Neuronal stem cell (in vitro differentiated cells): ENCODE data around the gene ROR1.

ENCODE experiments used
- DNase-seq: peaks from one replicate; pipeline ENCODE4 v3.0.0-alpha.2; 2013; ENCODE audit warnings: low spot score
- H2AFZ ChIP-seq: one replicate; pipeline ENCODE4 v1.6.1; 2013; ENCODE audit warnings: mild to moderate bottlenecking, low read length, inconsistent platforms
- H2AK5ac ChIP-seq: 2 replicates; pipeline ENCODE4 v1.6.1; 2013; ENCODE audit warnings: low read depth, mild to moderate bottlenecking, inconsistent platforms, low read length, moderate library complexity, mixed read lengths
- H2BK120ac ChIP-seq: 2 replicates; pipeline ENCODE4 v1.6.1; 2013; ENCODE audit warnings: low read depth, mild to moderate bottlenecking, inconsistent platforms, low read length, moderate library complexity, mixed read lengths
- H2BK12ac ChIP-seq: one replicate; pipeline ENCODE4 v1.6.1; 2013; ENCODE audit warnings: low read length, inconsistent platforms
- H2BK15ac ChIP-seq: 2 replicates; pipeline ENCODE4 v1.6.1; 2013; ENCODE audit warnings: mild to moderate bottlenecking, low read length, inconsistent platforms, mixed read lengths
- H2BK5ac ChIP-seq: one replicate; pipeline ENCODE4 v1.6.1; 2013; ENCODE audit warnings: inconsistent platforms, mild to moderate bottlenecking, low read length, moderate library complexity
- H3K14ac ChIP-seq: one replicate; pipeline ENCODE4 v1.6.1; 2013; ENCODE audit warnings: low read length, inconsistent platforms
- H3K18ac ChIP-seq: 2 replicates; pipeline ENCODE4 v1.6.1; 2013; ENCODE audit warnings: low read length, inconsistent platforms
- H3K23ac ChIP-seq: 2 replicates; pipeline ENCODE4 v1.6.1; 2013; ENCODE audit warnings: low read depth, mild to moderate bottlenecking, mixed read lengths, low read length, inconsistent platforms; ENCODE audit not compliant: poor library complexity
- H3K27ac ChIP-seq: replicated peaks from 3 replicates; pipeline ENCODE4 v1.5.1; 2013; ENCODE audit warnings: low read length, inconsistent platforms
- H3K27me3 ChIP-seq, 3 experiments: 2 replicates each; pipeline ENCODE4 v1.6.1; 2013; ENCODE audit warnings: low read length in 3 of 3, mild to moderate bottlenecking in 2 of 3, inconsistent platforms in 1 of 3, low read depth in 1 of 3, mixed read lengths in 1 of 3, moderate library complexity in 1 of 3; ENCODE audit not compliant: control insufficient read depth in 3 of 3, insufficient read depth in 3 of 3
- H3K36me3 ChIP-seq, 2 donors: replicated peaks in 1 of 2; 2 replicates each; pipeline ENCODE4 v1.6.1; 2013; ENCODE audit warnings: low read length in 2 of 2; ENCODE audit not compliant: control insufficient read depth in 2 of 2, insufficient read depth in 2 of 2
- H3K4ac ChIP-seq: 2 replicates; pipeline ENCODE4 v1.6.1; 2013; ENCODE audit warnings: inconsistent platforms, mild to moderate bottlenecking, low read length, moderate library complexity
- H3K4me1 ChIP-seq, 2 donors: 1 replicate in 1 of 2; 2 replicates in 1 of 2; pipeline ENCODE4 v1.6.1; 2013; ENCODE audit warnings: low read length in 2 of 2, low read depth in 1 of 2; ENCODE audit not compliant: control insufficient read depth in 2 of 2, insufficient read depth in 1 of 2
- H3K4me2 ChIP-seq: one replicate; pipeline ENCODE4 v1.6.1; 2013; ENCODE audit warnings: mild to moderate bottlenecking, low read length, inconsistent platforms; ENCODE audit not compliant: insufficient read depth, poor library complexity, severe bottlenecking
- H3K4me3 ChIP-seq, 2 donors: 2 replicates each; pipeline ENCODE4 v1.5.1; 2013; ENCODE audit warnings: low read length in 2 of 2, mild to moderate bottlenecking in 2 of 2, inconsistent platforms in 1 of 2, moderate library complexity in 1 of 2
- H3K79me1 ChIP-seq: one replicate; pipeline ENCODE4 v1.6.1; 2013; ENCODE audit warnings: low read depth, mild to moderate bottlenecking, inconsistent platforms, low read length, moderate library complexity
- H3K9ac ChIP-seq: one replicate; pipeline ENCODE4 v1.6.1; 2013; ENCODE audit warnings: mild to moderate bottlenecking, low read depth, low read length, inconsistent platforms; ENCODE audit not compliant: poor library complexity
- H3K9me3 ChIP-seq, 2 donors: replicated peaks in 1 of 2; 2 replicates each; pipeline versions ENCODE3 to v1.6.1; 2013; ENCODE audit warnings: low read length in 2 of 2, mild to moderate bottlenecking in 2 of 2, inconsistent platforms in 1 of 2, low read depth in 1 of 2, mixed read lengths in 1 of 2, moderate library complexity in 1 of 2; ENCODE audit not compliant: control insufficient read depth in 2 of 2, insufficient read depth in 1 of 2
- H4K8ac ChIP-seq: one replicate; pipeline ENCODE4 v1.6.1; 2013; ENCODE audit warnings: low read depth, mild to moderate bottlenecking, inconsistent platforms, low read length, moderate library complexity
- H4K91ac ChIP-seq: one replicate; pipeline ENCODE4 v1.6.1; 2013; ENCODE audit warnings: low read length, low read depth, mild to moderate bottlenecking, inconsistent platforms; ENCODE audit not compliant: poor library complexity
- WGBS, 2 donors: extraction: QIAGEN DNeasy Blood & Tissue Kit; methylation state at CpG; one replicate each; pipeline ENCODE4 v1.1.7; 2013; ENCODE audit warnings: missing lambda C conversion rate in 2 of 2, mixed read lengths in 1 of 2; ENCODE audit not compliant: insufficient read length in 2 of 2, insufficient replicate concordance in 1 of 2; ENCODE audit errors: extremely low coverage in 2 of 2; 5-methylcytosine and 5-hydroxymethylcytosine counted together

The ROR1 gene

DNA sequence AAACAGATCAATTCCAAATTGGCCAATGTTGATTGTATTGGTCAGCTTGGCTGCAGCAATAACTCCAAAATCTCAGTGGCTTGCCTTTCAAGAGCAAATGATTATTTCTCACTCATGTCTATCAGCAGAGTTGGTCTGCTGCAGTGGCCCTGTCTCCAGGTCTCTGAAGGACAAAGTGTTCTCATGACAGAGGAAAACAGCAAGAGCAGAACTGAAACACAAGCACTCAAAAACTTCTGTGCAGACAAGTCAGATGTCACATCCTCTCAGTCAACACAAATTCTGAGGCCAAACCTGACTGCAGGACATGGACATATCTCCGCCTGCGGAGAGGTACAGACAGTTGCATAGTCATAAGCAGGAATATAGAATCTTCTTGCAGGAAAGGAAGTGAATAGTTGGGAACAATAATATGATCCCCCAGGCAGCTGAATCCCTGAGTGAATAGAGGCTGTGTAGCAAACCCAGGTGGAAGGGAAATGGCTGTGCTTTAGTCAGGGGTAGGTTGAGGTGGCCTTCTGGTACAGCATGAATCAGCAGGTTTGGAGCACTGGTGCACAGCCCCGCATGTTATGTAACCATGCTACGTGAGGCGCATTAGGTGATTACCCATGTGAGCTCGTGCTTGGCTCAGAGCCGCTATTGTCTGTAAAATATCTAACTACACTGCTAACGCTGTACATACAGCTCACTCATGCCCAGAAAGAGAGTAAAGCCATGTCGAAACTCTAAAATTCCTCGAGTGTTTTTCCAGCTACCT is 412.5 kb downstream of the ROR1 start:
- Histone ChIP-seq H4K8ac (no peak overlapping the region), H3K23ac (no peak overlapping the region), H2BK15ac (no peak overlapping the region), H3K4ac (no peak overlapping the region), H2BK5ac (no peak overlapping the region), H3K4me2 (no peak overlapping the region), H3K36me3 (no peaks in the 10 kb centered on the region), H4K91ac (no peak overlapping the region), H3K4me1 (peaks cover 0 to 2% of the 10 kb centered on the region in 2 donors), H3K27ac (no peak overlapping the region), H3K9ac (no peak overlapping the region), H3K79me1 (no peaks in the 10 kb centered on the region), H2BK120ac (no peak overlapping the region), H3K14ac (no peak overlapping the region), H3K9me3 (no peaks in the 10 kb centered on the region), H2AK5ac (no peak overlapping the region), H2BK12ac (no peak overlapping the region), H3K4me3 (no peak overlapping the region), H3K27me3 (peaks cover 0 to 3% (median 0%) of the 10 kb centered on the region in 3 experiments), H2AFZ (no peak overlapping the region), H3K18ac (no peak overlapping the region)
- DNase-seq, result no peak
- WGBS, 2 donors, result no CpG with 5 or more reads among the region's 10 CpGs

DNA sequence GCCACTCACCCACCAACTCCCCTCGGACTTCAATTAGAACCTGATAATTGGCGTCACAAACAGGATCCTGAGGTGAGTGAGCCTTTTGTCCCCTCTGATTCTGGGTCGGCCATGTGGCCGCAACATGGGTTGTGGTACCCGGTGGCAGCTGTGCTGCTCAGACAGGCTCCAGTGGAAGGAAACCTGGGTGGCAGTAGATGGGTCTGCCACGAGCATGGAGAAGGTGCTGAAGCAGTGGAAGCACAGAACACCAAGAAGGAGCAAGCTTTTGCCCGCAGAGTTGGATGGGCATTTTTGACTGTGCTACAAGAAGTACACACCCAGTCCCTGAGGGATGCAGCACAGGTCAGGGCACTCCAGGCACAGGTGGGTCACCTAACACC is 413.1 kb downstream of the ROR1 start:
- Histone ChIP-seq H3K14ac (no peak overlapping the region), H4K91ac (no peak overlapping the region), H3K9ac (no peak overlapping the region), H3K27ac (no peak overlapping the region), H3K79me1 (no peaks in the 10 kb centered on the region), H2AK5ac (no peak overlapping the region), H3K27me3 (peaks cover 0 to 3% (median 0%) of the 10 kb centered on the region in 3 experiments), H3K4me2 (no peak overlapping the region), H3K18ac (no peak overlapping the region), H2AFZ (no peak overlapping the region), H3K36me3 (no peaks in the 10 kb centered on the region), H2BK120ac (no peak overlapping the region), H4K8ac (no peak overlapping the region), H3K4me3 (no peak overlapping the region), H2BK15ac (no peak overlapping the region), H2BK12ac (no peak overlapping the region), H3K9me3 (no peaks in the 10 kb centered on the region), H3K4ac (no peak overlapping the region), H2BK5ac (no peak overlapping the region), H3K23ac (no peak overlapping the region), H3K4me1 (peaks cover 0 to 2% of the 10 kb centered on the region in 2 donors)
- DNase-seq, result no peak
- WGBS, 2 donors, result no CpG with 5 or more reads among the region's 7 CpGs

DNA sequence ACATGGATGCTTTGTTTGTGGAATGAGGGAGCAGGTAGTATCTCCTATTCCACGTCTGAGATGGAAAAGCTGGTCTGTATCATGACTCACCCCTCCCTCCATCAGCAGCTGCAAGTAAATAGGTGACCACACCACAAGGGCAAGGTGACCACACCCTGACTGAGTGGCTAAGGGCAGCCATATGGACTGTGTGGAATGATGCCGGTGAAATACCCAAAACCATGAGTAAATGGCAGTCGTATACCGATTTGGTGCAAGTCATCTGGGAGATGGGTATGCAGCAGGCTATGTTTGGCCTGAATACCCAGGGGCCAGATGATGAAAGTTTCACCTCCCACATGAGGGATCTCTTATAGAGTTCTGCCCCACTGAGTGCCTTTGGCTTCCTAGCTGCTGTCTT is 413.8 kb downstream of the ROR1 start:
- peaks cover 0 to 3% (median 0%) of the 10 kb centered on the region in 3 experiments for H3K27me3 ChIP-seq
- H3K4ac ChIP-seq, result no peak overlapping the region
- WGBS, 2 donors, result no CpG with 5 or more reads among the region's 4 CpGs
- H4K91ac ChIP-seq, result no peak overlapping the region
- H3K18ac ChIP-seq, result no peak overlapping the region
- H2BK15ac ChIP-seq, result no peak overlapping the region
- H2AK5ac ChIP-seq, result no peak overlapping the region
- H3K23ac ChIP-seq, result no peak overlapping the region
- H3K9ac ChIP-seq, result peak overlapping the region; percentile 25
- H3K14ac ChIP-seq, result no peak overlapping the region
- H3K4me3 ChIP-seq, result peak overlapping the region in 1 of 2 donors; percentile 11
- H2BK120ac ChIP-seq, result no peak overlapping the region
- no peaks in the 10 kb centered on the region for H3K36me3 ChIP-seq
- no peak for DNase-seq
- H2AFZ ChIP-seq, result no peak overlapping the region
- no peaks in the 10 kb centered on the region for H3K4me1 ChIP-seq
- H3K79me1 ChIP-seq, result no peaks in the 10 kb centered on the region
- H2BK5ac ChIP-seq, result no peak overlapping the region
- H3K9me3 ChIP-seq, result peaks cover 0 to 3% of the 10 kb centered on the region in 2 donors
- H3K27ac ChIP-seq, result no peak overlapping the region
- no peak overlapping the region for H4K8ac ChIP-seq
- H2BK12ac ChIP-seq, result no peak overlapping the region
- H3K4me2 ChIP-seq, result no peak overlapping the region

DNA sequence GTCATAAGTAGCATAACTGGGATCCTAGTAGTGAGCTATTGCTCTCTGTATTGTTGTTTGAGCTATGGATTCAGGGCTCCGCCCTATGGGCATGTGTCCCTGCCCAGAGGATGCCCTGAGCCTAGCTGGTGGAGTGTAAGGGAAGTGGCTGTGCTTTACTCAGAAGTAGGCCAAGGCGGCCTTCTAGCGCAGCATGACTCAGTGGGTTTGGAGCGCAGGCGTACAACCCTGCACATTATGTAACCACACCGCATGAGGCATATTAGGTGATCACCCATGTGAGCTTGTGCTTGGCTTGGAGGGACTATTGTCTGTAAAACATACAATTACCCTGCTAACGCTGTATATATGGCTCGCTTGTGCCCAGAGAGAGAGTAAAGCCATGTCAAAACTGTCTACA is 418.5 kb downstream of the ROR1 start:
- no peaks in the 10 kb centered on the region for H3K79me1 ChIP-seq
- H3K36me3 ChIP-seq, result no peaks in the 10 kb centered on the region
- WGBS, 2 donors, result no CpG with 5 or more reads among the region's 8 CpGs
- H4K8ac ChIP-seq, result no peak overlapping the region
- no peak for DNase-seq
- H3K18ac ChIP-seq, result no peak overlapping the region
- no peak overlapping the region for H2AK5ac ChIP-seq
- H4K91ac ChIP-seq, result no peak overlapping the region
- H2BK12ac ChIP-seq, result no peak overlapping the region
- no peak overlapping the region for H2BK120ac ChIP-seq
- H2BK5ac ChIP-seq, result no peak overlapping the region
- no peak overlapping the region for H3K23ac ChIP-seq
- H3K4me3 ChIP-seq, result no peak overlapping the region
- no peak overlapping the region for H3K4ac ChIP-seq
- H3K9me3 ChIP-seq, result peaks cover 0 to 3% of the 10 kb centered on the region in 2 donors
- no peak overlapping the region for H3K9ac ChIP-seq
- H2BK15ac ChIP-seq, result no peak overlapping the region
- H3K27me3 ChIP-seq, result peaks cover 0 to 25% (median 0%) of the 10 kb centered on the region in 3 experiments
- no peaks in the 10 kb centered on the region for H3K4me1 ChIP-seq
- no peak overlapping the region for H3K27ac ChIP-seq
- no peak overlapping the region for H3K14ac ChIP-seq
- H2AFZ ChIP-seq, result no peak overlapping the region
- no peak overlapping the region for H3K4me2 ChIP-seq
